SIG-M5 treated with dmso at 0.1 percent for 504 hours (cell line): Measurements from ENCODE around the gene TMEFF2.
"Not testable (repeated sequence)": the region's sequence is repeated elsewhere in the genome, so short reads cannot be mapped to it uniquely, and the experiment has no call there.

ENCODE experiments used
- DNase-seq: peaks from one replicate; lab custom pipeline; 2025; ENCODE audit not compliant: unreplicated experiment; lab: John Stamatoyannopoulos, UW

The TMEFF2 gene

DNA sequence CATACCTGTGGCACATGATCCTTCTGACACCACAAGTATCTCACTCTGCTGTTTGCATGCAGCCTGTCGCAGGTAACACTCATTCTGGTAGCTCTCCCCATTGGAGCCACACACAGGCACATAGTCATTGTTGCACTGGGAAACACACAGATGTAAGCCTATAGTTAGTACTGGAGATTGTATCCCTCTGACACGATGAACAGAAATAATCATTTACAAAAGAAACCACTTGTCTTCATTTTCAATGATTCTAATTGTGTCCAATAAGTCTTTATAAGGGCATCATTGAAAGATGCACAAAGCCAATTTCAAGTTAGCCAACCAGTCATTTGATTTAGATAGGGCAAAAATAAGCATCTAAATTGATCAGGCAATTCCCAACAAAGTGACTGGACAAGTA lies 10.4 kb downstream of the TMEFF2 start:
- no peak for DNase-seq

DNA sequence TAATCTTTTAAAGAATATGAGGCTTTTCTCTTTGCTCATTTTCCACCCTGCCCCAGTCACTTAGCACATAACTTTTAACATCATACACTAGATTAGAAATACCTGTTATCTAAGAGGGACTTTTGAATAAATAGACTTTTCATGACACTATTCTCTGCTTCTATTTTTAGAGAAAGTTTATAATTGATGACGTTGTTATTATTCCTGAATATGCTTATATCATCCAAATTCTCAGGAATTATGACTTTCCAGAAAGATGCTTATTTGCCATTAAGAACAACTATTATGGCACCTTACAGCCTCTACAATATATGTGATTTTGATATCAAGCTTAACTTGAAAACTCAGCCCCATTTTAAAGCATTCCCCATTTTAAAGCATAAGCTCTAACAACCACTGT lies 11.4 kb downstream of the TMEFF2 start:
- DNase-seq = no peak

DNA sequence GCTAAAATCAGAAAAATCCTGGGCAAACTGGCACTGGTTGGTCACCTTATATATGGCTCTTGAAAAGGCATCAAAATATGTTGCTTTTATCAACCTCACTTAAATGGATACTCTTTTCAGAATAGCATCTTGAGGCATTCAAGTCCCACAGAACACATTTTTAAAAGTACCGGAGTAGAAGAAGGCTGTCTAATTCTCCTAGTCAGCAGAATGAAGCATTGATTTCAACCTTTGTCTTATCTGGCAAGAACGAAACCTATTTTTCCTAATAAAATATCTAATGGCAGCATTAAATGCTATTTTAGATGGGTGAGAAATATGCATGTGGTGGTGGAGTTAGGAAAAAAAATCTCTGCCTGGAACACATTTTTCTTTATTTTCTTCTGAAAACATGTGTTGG lies 27.8 kb downstream of the TMEFF2 start:
- no peak for DNase-seq

DNA sequence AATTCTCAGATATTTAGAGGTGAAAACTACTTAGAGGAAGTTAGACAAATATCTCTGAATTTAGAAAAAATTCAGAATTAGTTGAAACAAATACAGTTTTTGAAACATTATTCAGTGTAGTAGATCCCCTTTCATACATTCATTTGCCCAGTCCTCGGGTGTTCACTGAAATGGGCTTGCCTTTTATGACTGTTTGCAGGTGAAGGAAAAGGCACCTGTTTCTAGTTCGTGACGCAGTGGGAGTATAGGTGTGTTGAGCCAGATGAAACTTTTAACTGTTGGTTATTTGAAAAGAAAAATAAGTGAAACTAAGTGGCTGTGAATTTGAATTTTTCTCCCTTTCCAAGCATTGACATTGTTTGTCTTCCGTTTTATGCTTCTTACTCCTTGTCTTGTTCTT lies 28.9 kb downstream of the TMEFF2 start:
- DNase-seq = no peak

DNA sequence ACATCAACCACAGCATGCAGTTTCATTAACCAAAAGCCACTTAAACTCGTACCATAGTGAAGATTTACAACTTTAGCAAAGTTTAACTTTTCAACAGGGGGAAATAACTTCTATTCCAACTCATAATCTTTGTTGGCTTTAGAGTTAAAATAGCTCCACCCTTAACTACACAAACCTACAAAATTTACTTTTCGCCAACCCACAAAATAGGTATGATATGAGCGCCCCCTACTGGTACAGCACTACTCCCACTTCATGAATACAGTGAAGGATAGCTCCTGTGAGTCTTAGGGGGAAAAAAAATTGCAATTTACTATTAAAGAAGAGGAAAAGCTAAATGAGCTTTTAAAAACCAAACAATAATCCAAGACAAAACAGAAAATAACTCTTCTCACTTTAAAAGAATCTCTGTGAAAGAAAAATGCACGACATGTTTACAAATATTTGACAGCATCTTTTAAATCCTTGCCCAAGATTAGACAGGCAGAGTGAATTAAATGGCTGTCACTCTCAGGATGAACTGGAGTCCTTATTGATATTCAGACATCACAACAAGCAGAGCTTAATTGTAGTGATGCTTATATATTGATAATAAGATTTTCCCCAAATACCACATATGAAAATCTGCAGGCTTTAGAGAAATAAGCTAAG lies 32.2 kb downstream of the TMEFF2 start:
- peak; percentile 71 for DNase-seq

DNA sequence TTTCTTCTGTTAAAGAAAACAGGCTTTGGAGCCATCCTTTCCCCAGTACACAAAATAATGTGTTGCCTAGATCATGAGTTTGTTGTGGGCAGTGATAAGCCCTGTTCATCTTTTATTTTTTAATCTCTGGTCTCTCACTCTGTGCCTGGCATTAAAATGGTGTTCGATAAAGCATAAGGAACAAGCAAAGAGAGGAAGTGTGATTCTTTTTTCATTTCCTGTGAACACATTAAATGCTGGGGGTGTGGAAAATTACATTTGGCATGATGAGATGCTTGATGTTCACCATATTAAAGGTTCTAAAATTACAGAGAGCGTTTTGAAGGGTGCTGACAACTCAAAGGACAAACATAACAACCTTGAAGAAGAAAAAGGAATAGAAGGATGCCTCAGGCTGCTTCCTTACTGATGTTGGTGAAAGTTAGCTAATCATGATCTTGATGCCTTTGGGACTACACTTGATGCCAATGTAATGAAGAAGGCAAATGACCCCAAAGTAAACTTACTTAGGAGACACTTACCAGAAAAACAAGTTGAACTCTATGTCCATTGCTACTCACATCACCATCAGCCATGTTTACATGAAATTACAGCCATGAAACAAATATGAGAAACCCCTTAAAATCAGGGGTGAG lies 33.0 kb downstream of the TMEFF2 start:
- DNase-seq = no peak

DNA sequence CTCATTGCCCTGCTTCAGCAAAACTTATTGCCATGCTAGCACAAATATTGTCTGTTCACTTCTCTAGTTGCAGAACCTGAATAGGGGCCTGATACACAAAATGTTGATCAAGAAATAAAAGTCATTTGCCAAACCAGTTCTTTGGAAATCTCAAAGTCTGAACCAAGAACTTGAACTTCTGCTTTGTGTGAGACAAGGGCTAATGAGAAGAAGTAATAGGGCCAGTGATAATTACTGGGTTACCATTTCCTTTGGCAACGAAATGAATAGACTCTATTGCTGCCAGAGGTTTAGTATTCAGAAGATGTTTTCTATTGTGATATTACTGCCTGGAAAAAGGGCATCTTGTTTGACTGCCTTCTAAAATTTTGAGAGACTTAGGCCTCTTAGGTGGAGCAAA lies 35.0 kb downstream of the TMEFF2 start:
- DNase-seq = no peak

DNA sequence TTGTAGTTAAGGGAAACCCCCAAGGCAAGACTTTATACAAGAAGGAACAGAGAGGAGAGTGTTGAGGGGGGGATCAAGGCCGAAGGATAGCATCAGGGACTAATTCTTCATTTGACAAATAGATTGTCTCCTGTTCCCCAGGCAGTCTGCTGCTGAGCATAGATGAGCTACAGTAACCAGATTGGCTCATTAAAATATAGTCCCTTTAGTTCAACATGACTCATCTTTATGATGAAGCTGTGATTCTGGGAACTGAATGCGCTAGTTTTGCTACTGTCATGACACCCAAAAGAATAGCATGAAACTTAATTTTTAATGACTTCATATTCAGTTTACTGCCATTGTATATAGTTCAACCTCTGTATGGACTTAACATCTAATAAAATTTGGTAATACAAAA lies 35.5 kb downstream of the TMEFF2 start:
- no peak for DNase-seq

DNA sequence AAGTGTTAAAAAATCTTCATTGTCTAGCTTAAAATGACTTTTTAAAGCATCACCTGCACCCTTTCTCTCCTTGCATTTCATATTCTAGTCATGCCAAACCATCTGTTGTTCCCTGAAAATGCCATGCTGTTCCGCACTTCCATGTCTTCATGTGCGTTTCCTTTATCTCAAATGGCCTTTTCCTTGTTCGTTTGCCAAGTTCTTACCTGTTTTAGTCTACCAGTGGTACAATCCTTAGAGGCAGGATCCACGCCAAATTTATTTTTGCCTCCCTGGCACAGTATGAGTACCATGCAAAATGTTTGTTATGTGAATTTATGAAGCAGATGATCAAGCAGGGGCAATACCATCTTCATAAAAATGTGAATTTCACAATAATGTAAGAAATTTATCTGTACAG lies 37.0 kb downstream of the TMEFF2 start:
- DNase-seq = no peak

DNA sequence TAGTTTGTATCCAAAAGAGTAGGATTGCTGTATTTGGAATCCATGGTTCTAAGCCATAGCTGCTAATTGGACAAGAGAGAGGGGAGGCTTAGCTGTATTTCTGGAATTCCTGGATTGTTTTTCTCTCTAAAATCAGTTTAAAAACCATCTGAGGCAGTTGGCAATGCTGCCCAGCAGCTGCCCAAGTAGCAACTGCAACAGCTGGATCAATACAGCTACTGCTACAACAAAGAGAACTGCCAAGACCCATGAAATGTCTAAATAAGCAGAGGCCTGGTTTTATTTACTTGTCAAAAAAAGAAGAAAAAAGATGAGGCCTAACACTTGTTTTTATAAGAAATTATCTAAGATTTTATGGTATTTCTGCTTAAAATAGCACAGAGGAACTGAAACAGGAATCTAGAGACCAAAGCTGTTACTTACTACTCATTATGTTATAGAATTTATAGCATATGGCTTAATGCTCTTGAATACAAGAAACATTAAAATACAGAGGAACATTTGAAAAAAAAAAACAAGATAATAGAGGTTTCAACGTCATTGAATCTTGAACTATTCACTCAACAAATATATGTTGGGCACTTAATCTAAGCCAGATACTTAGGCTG lies 39.1 kb downstream of the TMEFF2 start:
- no peak for DNase-seq

DNA sequence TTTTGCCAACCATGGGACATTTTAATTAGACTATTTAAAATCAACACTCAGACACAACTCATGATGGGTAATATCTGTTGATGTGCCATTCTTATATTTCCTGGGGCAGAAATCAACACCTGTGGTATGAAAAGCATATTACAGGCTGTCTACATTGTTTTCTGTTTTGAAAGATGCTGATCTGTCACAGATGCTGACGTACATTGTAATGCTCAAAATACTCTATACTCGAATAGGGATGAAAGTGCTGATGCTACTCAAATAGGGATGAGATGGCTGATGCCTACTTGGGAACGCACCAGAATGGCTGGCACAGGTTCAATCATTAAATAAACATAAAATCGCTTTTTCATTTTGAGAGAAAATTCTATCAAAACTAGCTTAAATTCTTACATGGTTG lies 41.2 kb downstream of the TMEFF2 start:
- DNase-seq = no peak

DNA sequence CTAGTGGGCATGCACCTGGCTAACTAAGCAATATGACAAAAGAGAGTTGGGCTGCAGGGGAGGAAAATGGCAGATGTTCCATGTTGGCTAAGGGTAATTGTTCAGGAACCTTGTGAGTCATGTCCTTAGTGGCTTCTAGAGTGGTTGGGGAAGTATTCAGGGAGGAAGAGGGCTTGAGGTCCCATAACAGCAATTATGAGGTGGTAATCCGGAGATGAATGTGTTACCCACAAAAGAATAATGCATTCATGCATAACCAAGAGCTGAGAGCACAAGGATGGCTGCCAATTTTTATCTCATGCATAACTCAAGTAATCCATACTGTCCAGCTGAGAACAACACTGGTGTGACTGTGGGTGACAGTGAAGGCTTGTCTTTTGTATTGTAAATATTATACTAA lies 42.9 kb downstream of the TMEFF2 start:
- no peak for DNase-seq

DNA sequence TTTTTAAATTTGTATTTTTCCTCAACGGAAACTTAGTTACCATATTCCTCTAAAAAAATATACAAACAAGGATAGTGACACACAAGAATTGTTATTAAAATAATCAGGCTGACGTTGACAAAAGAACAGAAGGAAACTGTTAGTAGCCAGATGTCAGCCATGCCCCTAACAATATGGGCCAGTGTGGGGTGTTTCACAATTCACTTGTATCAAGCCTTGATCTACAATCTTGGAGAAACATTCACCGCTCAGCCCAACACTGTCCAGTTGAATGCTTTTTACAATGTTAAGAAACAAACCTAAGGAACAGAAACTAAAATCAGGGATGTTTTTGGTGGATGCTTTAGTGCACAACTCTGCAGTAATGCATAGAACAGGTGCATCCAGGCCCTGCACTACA lies 44.6 kb downstream of the TMEFF2 start:
- no peak for DNase-seq

DNA sequence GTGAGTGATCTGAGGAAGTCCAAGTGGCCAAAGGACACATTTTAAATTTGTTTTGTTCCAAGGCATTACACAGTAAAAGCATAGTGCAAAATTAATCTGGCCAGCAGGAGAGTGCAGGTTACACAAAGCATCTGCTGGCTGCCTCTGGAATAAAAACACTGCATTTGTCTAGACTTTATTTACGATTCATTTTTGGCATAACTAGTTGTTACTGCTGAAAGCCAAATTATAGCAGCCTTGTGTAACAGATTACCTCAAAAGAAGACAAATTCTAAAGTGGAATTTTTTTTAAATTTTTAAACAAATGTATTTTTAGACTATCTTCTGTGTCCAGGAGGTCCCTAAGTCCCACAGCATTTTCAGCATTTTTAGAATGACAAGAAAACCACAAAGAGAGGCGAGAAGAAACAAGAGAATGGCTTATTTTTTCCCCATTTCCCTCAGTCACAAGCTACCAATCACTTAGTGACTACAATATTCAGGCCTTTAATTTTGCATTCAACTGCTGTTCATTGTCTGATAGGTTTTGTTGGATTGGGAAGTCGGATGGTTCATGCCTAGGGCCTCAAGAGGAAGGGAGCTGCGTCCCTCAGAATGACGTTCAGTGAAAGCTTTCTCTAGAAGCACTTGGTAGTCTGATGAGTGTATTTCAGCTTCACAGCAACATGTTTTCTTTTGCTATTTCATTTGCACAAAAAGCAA lies 46.0 kb downstream of the TMEFF2 start:
- no peak for DNase-seq

DNA sequence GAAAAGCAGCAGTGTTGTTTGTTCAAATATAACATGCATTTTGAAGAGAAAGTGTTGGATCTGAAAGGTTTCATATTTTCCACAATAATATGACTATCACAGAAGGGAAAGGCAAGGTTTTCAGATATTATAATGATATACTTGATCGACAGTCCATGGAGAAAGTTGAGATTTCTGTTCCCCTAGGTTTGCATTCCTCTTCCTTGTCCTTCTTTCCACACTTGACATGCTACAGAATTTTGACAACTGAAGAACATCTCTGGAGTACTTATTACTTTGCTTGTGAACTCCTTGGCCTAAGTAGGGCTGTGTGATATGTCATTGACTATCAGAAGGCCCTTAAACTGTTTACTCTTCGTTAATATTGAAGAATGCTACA lies 46.5 kb downstream of the TMEFF2 start:
- DNase-seq = no peak

DNA sequence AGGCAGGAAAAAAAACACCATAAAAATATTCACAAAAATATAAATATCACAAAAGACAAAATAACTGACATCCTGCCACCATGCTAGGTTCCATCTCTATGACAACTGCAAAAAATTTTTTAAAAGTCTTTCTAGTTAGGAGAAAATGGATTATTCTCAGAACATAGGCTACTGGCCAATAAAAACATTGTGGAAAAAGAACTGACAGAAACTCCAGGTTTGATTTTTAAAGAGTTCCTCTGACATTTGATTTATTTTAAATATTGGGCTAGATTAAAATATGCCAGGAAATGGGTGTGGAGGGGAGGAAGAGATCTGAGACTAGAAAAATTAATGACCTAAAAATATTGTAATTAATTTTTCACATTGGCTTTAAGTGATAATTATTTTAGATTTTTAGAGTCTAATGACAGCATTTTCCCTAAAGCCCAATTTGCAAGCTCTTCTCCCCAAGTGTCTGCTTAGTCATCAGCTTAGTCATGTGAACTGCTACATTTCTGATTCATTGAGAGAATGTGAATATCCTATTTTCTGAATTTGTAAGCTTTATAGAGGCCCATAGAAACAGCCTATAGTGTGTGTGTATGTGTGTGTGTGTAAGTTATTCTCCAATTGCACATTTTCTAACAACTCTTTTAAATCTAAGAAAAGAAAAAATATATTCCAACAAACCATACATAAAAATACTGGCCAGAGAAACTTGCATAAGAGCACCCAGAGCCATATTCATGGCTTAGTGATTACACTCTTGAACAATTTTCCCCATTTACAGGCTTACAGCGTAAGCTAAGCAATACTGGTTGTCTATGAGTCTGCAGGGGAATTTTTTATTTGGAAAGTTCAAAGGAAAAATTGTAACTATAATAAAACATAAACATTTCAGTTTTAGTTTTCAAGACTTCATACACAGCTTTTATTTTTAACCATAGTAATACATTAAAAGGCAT lies 48.4 kb downstream of the TMEFF2 start:
- no peak for DNase-seq

DNA sequence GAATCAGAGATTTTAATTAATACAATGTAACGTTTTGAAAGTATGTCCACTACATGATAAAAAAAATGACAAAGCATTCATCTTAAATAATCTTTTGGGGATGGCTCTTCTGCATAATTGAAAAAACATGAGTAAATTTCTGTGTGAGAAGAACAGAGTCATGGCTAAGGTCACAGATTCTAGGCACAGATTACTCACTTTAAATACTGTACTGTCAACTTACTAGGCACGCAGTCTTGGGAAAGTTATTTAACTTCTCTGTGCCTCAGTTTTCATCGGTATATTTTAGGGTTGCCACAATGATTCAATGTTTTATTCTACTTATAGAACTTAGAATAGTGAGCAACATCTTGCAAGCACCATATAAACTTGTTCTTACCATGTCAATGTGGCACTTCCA lies 49.2 kb downstream of the TMEFF2 start:
- no peak for DNase-seq

DNA sequence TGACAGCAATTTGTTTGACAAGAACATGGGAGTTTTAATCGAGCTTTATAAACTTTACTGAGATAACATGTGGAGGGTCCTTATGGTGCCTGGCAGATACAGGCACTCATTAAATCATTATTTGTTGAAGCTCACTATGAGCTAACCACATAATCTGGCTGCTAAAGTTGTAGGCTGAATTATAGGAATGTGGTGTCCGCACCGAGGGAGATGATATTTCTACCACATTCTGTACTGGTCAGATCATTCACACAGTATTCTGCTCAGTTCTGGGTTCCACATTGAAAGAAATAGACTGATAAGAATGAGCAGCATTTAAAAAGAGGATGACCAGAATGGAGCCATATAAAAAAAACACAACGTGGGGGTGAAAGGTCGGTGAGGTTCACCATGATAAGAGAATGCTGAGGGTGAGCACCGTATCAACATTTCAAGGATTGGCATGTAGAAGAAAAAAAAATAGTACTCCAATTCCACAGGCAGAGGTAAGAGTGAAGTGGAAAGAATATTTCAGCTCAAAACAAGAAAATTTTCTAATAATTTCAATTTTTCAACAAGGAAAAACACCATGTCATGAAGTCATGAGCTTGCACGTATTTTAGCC lies 54.4 kb downstream of the TMEFF2 start:
- no peak for DNase-seq

DNA sequence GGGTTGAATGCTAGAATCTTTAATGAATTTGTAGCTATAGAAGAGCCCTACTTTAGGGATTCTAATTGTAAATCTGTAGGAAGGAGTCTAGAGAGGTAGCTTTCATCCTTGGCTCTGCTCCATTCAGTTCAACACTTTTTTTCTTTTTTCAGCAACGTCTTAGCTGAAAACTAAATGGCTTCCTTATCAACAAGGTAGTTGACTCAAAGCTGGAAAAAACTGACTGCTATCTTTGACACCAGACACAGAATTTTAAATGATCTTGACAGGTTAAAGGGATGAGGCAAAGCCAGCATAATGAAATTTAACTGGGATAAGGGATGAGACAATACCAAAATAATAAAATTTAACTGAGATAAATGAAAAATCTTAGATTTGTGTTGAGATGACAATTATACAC lies 54.9 kb downstream of the TMEFF2 start:
- DNase-seq = no peak

DNA sequence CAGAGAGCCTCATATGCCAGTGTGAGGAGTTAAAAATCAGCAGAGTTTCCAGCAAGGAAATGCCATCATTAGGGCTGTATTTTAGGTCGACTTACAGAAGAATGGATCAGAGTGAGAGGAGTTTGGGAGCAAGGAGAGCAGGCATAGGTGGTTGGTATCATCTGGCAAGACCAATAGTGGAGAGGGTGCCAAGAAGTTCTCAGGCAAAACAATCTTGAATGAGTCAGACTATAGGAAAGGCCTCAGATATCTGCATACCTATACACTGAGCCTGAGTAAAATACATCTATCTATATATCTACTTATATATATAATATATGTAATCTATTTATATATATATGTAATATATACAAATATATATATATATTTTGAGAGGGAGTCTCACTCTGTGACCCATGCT lies 57.3 kb downstream of the TMEFF2 start:
- no peak for DNase-seq

DNA sequence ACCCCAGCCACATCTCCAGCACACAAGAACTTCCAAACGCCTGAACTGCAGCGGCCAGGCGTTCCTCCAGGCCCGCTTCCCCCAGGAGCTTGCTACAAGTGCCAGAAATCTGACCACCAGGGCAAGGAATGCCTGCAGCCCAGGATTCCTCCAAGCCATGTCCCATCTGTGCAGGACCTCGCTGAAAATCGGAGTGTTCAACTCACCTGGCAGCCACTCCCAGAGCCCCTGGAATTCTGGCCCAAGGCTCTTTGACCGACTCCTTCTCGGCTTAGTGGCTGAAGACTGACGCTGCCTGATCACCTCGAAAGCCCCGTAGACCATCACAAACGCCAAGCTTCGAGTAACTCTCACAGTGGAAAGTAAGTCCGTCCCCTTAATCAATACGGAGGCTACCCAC lies 62.1 kb downstream of the TMEFF2 start:
- DNase-seq = not testable (repeated sequence)
